HG03432 (cell line): Measurements from ENCODE around the gene NAB1.
A peak's percentile ranks its signal among the peaks of the same experiment; 100 is the strongest.

Experiments used
- ATAC-seq: cut with Tn5 transposase; IDR thresholded peaks from one replicate; pipeline ENCODE4 v1.9.1; 2021; ENCODE audit warnings: mild to moderate bottlenecking, moderate library complexity; ENCODE audit not compliant: unreplicated experiment

The NAB1 gene

DNA sequence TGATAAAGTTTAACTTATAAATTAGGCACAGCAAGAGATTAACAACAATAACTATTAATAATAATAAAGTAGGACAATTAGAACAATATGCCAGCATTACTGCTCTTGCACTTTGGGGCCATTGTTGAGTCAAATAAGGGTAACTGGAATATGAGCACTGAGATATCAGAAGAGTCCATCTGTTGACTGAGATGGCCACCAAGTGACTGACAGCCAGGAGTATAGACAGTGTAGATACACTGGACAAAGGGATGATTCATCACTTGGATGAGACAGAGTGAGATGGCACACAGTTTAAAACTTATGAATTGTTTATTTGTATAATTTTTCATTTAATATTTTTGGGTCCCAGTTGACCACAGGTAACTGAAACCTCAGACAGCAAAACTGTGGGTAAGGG, 20.0 kb downstream of the NAB1 start:
- ATAC-seq = peak; percentile 29

DNA sequence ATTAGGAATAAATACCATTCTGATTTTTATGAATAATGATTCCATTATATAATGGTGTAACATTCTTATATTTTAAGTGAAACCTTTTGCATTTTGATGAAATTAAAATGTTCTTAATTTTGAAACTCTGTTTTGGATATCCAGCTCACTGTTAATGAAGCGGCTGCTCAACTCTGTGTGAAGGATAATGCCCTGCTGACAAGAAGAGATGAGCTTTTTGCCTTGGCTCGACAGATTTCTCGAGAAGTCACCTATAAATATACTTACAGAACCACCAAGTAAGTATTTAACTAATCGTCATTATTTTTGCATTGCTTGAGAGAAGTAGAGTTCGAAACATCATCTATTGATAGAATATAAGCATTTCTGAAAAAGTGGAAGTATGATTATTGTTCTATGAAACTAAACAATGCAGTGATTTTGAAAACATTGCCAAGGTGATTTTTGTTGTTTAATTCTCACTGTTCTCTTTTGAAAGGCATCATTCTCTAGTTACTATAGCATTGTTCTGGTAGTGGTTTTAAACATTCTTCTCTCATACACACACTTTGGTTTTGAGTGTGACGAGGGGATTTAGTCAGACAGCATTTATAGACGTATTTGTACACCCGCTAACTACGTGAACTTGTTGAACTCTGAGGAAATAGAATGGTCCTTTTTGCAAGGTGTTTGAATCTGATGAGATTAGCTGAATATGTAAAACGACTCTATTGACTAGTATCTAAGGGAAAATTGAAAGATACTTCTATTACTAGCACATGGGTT, 21.5 kb downstream of the NAB1 start:
- ATAC-seq = peak; percentile 53

DNA sequence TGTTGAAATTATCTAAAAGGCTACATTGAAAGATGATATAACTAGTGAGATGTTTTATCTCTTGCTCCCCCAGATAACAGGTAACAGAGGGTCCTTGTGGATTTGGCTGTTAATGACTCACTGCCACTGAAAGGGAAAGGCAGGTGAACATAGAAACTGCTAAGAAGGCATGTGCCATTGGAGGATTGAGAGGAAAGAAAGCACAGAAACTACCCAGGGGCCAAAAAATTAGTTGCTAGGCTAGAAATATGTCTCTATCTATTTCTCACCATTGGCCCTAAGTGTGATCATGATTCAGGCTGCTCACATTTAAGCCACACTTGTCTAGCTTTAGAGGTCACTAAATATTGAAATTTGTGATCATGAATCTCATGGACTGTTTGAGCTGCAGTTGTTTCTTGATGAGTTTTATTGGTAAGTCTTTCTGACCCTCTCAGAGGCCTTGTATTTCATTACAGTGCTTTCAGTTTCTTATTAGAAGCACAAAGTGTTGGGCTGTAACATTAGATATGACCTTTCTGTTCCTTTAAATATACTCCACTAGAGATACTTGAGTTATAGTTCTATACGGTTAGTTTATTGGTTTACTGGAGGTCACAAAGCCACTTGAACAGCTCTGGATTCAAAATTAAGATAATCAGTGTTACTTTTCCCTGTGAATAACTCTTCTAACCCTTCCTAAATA, 26.2 kb downstream of the NAB1 start:
- peak; percentile 47 for ATAC-seq

DNA sequence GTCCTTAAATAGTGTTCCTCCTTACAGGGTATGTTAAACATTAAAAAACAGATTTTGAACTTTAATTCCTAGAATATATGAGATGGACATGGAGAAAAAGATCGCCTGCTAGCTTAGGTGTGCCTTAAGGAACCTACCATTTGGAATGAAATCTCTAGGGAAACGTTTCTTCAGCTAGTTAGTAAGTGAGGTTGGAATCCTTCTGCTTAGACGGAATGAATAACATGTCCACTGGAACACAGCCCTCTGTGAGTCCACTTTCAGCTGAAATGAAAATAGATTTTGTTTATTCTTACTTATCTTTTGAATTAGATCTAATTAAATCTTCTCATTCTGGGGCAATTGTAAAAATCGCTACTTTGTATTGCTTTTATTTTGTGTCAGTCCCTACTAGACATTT, 28.4 kb downstream of the NAB1 start:
- ATAC-seq = no peak

DNA sequence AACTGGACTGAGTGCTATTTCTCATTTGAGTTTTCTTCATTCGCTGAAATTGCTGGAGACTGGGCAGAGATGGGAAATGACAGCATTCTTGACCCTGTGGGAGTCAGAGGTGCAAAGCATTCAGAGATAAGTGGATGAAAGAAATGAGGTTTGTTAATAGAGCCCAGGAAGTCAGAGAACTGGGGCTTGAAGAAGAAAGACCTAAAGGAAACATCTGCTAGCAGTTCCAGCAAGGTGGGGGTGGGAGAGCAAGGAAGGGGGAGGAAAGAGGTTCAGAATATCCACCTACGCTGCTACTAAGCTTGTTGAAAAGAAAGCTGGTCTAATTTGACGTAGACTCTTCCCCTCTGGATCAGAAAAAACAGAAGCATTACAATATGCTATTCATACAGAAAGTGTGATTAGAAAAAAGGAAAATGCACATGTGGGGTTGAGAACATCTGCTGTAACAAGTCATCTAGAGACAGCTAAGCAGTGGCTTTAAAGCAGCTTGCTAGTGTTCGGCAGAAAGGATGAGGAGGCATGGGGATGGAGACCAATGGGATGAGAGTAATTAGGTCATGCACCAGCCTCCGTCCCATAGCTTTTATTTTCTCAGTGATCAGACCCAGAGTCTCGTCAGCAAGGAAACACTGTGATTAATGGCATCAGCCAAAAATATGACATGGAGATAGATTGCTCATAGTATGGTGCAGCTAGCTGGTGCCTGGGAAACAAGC, 29.7 kb downstream of the NAB1 start:
- peak; percentile 70 for ATAC-seq

DNA sequence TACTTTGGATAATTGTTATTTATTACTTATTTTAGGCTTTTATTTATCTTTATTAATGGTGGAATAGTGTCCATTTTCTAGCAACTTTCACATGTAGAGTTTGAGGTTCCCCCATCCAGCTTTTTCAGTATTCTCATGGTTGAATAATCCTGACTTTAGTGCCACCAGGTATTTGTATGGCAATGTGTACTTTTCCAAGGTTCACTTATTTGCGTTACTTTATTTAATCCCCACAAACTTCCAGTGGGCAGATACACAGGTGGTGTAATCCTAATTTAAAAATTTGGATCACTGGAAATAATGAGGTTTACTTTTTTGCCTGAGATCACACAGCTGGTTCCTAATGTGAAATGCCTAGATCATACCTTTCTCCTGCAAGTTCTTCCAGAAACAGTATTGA, 30.5 kb downstream of the NAB1 start:
- ATAC-seq = no peak

DNA sequence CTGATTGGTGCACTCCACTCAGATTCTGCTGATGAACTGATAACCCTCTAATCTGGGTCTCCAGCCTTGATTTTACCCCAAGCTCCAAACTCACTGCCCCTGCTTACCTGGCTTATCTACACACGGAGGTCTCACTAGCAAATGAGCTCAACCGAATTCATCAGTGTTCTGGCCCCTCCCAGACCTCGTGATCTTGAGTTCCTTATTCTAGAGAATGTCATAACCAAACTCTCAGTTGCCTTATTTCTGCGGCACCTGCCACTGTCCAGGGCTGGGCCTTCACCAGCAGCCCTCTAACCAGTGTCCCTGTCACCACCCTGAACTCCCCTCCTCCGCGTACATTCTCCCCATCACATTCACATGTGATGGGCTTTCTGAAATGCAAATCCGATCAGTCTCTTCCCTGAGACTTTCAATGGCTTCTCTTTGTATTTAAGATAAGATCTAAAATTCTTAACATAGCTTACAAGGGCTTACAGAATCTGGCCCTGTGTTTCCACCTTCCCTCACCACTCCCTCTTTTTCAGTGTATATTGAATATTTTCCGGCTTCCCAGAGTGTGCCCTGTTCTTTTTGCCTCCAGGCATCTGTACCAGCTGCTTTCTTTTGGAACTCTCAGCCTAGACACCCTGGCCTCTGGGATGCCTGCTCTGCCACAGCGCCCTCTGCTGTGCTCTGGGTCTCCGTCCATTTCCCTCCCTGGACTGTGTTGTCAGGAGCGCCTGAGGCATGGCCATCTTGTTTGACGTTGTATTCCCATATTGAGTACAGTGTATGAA, 31.1 kb downstream of the NAB1 start:
- peak; percentile 51 for ATAC-seq

DNA sequence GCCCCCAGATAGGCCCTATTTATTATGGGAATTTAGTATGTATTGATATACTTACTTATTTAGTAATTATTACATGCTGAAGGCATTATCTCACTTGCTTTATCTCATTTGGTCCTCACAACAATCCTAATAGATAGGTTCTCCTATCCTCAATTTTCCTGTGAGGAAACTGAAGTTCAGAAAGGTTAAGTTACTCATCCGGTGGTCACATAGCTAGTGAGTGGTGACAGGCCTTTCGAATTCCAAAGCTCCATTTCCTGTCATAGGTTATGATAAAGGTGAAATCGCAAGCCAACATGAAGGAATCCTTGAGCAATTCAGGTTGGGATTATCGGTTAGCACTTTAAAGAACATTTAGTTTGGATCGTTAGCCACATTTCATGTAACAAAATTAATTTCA, 33.3 kb downstream of the NAB1 start:
- ATAC-seq = no peak

DNA sequence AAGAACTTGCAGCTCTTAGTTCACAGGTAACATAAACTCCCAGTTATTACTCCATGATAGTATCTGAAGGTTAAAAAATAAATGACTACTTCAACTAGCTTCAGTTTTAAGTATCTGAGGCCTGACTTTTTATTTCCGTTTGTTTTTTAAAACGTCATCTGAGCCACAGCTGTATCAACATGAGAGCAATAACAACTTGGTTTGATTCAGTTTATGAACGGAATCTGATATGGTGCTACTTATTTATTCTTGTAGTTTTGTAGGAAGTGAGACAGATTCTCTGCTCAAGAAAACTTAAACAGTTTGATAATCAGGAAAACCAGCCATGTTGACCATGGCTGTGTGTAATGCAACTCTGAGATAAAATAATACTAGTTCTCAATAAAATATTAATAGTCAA, 34.9 kb downstream of the NAB1 start:
- no peak for ATAC-seq

DNA sequence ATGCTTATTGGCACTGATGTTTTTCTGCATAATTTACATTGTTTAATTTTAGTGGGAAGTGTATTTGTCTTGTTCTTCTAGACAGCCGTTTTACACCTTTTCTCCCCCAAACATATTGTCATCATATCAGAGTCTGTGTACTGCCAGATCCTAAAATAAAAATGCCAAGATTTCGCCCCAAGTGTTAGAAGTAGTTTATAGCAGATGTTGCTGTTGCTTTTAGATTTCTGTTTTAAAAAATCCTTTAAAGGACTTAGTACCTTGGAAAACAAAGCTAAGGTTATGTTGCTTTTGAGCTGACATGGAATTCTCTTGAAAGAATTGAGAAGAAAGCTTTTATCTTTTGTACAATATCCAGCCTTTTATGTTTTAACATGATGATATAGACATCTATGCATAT, 36.0 kb downstream of the NAB1 start:
- no peak for ATAC-seq

DNA sequence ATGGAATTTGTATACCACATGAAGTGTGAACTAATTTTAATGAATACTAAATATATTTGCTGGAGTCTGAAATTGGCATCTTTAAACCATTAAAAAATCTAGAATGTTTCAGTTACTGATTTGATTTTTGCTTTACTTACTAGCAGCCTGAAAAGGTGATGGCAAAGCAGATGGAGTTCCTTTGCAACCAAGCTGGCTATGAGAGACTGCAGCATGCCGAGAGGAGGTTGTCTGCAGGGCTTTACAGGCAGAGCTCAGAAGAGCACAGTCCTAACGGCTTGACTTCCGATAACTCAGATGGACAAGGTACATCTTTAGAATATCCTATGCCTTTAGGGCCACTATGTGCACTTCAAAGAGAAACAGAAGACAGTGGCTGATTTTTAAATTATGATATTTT, 36.5 kb downstream of the NAB1 start:
- ATAC-seq = no peak

DNA sequence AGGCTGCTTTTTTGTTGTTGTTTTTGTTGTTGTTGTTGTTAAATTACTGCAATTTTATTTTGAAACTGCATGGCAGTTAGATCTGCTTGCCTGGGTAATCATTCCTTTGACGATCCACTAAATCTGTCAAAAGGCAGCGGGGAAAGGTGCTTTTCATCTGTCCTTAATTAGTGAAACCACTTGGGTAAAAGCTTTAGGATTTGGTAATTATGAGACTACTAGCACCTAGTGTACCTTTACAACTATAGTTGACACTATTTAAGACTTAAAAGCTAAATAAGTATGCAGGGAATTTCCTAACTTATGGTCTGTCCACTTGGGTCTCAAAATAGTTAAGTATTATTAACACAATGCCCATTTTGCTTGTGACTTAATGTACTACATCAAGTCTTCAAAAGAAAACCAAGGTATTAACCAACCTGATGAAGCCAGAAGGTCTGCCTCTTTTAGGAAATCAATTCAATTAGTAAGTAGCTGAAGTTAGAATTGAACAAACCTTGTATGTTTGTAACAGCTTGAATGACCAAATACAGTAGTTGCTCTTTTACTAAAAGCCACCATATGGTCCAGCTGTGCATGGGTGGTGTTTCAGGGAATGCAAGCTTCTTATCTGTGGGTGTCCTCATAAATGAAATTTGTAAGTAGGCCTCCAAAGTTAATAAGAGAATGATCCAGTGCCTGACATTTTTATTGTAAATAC, 44.8 kb downstream of the NAB1 start:
- ATAC-seq = peak; percentile 72

DNA sequence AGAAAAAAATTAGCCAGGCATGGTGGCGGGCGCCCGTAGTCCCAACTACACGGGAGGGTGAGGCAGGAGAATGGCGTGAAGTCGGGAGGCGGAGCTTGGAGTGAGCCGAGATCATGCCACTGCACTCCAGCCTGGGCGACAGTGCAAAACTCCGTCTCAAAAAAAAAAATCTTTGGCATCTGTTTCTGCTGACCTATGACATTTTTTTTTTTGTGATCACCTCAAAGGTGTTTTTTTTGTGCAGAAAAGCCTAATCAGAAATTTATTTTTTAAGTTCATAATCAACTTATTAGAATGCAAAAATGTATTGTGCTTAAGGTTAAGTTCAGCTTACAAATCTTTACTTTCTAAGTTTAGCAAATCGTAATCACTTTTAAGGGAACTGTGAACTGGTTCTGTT, 45.6 kb downstream of the NAB1 start:
- ATAC-seq = no peak

DNA sequence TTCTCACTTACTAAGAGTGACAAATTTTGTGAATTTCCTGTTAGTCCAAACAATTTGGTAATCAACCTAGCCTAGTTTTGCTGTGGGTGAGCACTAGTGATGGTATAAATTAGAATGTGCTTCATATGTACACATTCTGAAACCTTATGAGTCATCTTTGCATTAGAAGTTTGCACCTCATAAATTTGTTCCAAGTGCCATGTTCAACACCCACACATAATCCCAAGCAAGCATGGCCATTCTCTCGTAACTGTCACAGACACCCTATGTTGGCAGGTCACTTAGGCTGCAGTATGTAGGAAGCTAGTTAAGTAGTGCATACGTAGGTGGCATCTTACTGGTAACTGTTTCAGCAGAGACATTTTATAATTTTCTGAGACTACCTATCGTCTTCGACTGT, 46.9 kb downstream of the NAB1 start:
- ATAC-seq = peak; percentile 58

DNA sequence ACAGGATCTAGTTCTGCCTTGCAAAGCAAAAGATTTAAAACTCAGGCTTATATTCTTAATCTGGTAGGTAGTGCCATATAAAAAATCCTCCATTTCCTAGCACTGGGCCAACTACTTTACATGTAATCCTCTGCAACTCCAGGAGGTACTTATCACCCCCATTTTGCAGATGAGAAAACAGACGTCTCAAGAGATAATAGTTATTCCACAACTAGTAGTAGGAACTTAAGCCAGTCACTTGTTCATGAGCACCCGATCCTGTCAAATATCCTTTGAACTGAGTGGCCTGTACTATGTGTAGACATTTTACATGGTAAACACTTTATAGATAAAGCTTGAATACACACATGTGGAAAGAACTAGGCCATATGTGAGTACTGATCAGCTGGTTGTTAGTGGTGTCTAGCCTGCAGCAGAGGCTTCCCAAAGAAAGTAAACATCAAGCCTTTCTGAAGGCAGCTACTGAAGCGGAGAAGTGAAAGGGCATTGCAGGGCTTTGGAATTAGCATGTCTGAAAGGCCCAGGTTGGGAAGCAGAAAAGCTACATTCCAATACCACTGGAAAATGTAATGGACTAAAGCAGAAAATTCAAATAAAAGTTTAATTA, 48.0 kb downstream of the NAB1 start:
- ATAC-seq = no peak

DNA sequence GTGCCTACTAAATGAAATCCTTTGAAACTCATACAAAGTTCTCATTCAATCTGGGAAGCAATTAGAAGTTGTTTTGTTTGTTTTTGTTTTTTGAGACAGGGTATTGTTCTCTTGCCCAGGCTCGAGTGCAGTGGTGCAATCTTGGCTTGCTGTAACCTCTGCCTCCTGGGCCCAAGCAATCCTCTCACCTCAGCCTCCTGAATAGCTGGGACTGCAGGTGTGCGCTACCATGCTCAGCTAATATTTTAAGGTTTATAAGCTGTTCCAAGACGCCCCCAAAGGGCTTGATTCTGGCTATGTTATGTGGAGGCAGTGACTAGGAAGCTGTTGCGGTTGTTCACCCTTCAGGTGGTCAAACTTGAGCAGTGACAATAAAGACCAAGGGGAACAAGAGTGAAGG, 48.5 kb downstream of the NAB1 start:
- no peak for ATAC-seq

DNA sequence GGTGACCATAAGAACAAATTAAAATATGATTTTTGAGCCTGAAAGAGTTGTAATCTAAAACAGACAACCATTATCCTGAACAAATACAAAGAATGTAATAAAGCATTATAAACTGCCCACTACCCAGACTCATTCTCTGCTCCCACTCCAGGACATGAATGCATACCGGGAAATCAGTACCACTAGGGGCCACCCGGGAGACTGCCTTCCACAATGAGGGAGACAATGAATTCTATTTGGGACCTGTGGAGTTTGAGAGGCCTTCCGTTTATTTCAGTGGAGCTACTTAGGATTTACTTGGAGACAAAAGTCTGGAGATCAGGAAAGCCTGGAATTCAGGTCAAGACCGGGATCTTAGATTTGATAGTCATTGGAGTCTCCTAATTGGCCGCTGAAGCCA, 50.0 kb downstream of the NAB1 start:
- no peak for ATAC-seq

DNA sequence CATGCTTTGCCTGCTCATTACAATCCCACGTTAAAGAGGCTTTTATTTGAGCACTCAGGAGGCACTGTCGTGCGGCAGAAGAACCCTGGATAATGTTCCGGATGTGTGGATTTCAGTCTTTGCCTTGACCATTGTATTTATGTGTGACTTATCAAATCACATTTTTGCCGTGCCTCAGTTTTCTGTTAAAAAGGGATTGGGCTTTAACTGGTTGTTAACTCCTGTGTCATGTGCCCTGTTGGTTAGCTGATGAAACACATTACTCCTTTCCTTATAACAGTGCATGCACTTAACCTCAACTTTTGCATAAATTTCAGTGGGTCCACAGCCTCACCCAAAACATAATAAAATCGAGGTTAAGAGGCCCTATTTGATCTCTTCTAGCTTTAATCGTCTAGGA, 52.7 kb downstream of the NAB1 start:
- ATAC-seq = peak; percentile 76

DNA sequence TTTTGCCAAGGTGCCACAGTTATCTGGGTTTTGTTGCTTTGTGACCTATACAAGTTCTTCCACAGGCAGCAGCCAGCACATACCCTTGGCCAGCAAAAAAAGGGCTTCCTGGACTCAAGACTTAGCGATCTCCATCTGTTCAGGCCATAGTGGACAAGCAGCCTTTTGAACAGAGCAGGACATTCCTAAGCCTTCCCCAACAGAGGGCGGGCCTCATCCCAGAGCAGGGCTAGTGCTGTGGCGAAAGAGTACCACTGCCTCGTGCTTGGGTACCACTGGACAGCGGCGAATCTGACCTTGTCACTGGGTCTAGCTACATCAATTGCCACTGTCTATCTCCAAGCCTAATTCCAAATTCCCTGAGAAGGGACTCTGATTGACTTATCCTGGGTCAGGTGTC, 56.4 kb downstream of the NAB1 start:
- no peak for ATAC-seq

DNA sequence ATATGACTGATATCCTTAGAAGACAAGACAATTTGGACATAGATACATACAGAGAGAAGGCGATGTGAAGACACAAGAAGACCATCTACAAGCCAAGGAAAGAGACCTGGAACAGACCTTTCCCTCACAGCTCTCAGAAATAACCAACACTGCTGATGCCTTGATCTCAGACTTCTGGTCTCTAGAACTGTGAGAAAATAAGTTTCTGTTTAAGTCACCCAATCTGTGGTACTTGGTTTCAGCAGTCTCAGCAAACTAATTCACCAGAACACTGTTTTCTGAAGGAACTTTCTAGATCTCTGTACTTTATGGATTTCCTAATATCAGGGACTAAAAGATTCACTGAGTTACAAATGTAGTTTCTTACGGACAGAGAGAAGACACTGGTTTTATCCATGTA, 58.8 kb downstream of the NAB1 start:
- peak; percentile 64 for ATAC-seq
